PFSK-1 (cell line): ENCODE measurements around the gene ADPRH.

Experiments used
- FOXP2 ChIP-seq: optimal IDR thresholded peaks from 2 replicates; pipeline ENCODE3; 2011; ENCODE audit warnings: borderline replicate concordance, control low read depth, inconsistent platforms; ENCODE audit not compliant: insufficient read depth; ENCODE audit errors: extremely low read length, extremely low read depth
- POLR2AphosphoS5 ChIP-seq: IDR thresholded peaks from 2 replicates; pipeline ENCODE4 v1.6.1; 2012; ENCODE audit warnings: low read depth, mild to moderate bottlenecking, control low read depth, low read length, moderate library complexity
- REST ChIP-seq, 2 experiments: IDR thresholded peaks; 2 replicates each; pipeline versions ENCODE4 v1.6.1 to v1.8.0; 2011 to 2012; ENCODE audit warnings: low read depth in 2 of 2, low read length in 2 of 2, control low read depth in 1 of 2, inconsistent platforms in 1 of 2, mild to moderate bottlenecking in 1 of 2, moderate library complexity in 1 of 2; ENCODE audit not compliant: insufficient read depth in 1 of 2
- SIN3A ChIP-seq: IDR thresholded peaks from 2 replicates; pipeline ENCODE4 v1.6.1; 2012; ENCODE audit warnings: mild to moderate bottlenecking, low read length, moderate library complexity, borderline replicate concordance; ENCODE audit not compliant: insufficient read depth
- TAF1 ChIP-seq: IDR thresholded peaks from 2 replicates; pipeline ENCODE4 v1.6.1; 2012; ENCODE audit warnings: low read length, control low read depth, borderline replicate concordance; ENCODE audit not compliant: insufficient read depth

DNA sequence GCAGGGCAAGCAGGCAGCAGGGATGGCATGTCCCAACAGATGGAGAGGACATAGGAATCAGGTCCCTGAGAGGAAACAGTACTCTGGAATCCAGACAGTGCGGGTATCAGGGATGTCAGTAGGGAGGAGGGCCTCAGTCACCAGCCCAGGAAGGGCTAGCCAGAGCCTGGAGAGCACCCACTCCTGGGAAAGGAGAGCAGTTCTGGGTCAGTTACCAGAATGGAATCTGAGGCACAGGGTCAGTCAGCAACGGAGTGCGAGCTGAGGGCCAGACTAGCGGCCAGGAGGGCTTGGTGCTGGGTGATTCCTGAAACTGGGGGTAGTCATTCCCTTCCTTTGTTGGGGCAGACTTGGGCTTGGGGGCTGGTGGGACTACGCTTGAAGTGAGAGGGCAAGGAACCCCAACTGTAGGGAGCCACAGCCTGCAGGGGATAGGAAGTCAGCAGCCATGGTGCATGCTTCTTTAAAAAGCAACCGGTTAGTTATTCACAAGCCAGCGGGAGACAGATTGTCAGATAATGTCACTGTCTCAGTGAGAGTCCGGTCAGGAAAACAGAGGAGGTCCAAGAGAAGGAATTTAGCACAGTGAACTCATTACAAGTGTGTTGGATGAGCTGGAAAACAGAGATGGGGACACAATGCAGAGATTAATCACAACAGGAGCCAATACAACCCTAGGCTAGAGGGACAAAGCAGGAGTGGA lies 46.3 kb downstream of the ADPRH start:
- TF ChIP-seq REST (IDR thresholded peaks at IDR 0.05; ENCODE audit: insufficient read depth in 1 of 2, low read depth in 2 of 2, low read length in 2 of 2), result no peak; a peak in 1 of 4 replicates
- no peak for TF ChIP-seq POLR2AphosphoS5
- TF ChIP-seq SIN3A, result no peak
- TF ChIP-seq TAF1, result no peak
- no peak for TF ChIP-seq FOXP2
